T-helper 17 cell (primary cell): ENCODE data around the gene MCF2L. TPM values are rescaled to one million over a fixed set of nuclear protein-coding genes. Genes with fewer than 3 reads are reported as not detected.

Experiments used
- ATAC-seq: fragments of 150-1000 bp; cut with Tn5 transposase; 2 replicates; pipeline ENCODE4 v1.10.0; 2021; ENCODE audit warnings: mild to moderate bottlenecking, moderate library complexity
- DNase-seq, 3 donors: peaks; one replicate each; pipeline versions ENCODE4 v3.0.0 to v3.0.0-alpha.2; 2020 to 2021
- H3K9me3 ChIP-seq: one replicate; pipeline ENCODE4 v1.7.0; 2013; ENCODE audit warnings: low read length, mild to moderate bottlenecking; ENCODE audit not compliant: control insufficient read depth, poor library complexity, severe bottlenecking
- H3K27ac Mint-ChIP-seq: one replicate; pipeline ENCODE4 v1.8.0; 2022; ENCODE audit warnings: mild to moderate bottlenecking, moderate library complexity, mixed read lengths
- H3K27me3 Mint-ChIP-seq: one replicate; pipeline ENCODE4 v1.8.0; 2022; ENCODE audit warnings: mixed read lengths
- H3K36me3 Mint-ChIP-seq: one replicate; pipeline ENCODE4 v1.8.0; 2022; ENCODE audit warnings: low read depth, mixed read lengths
- H3K4me1 Mint-ChIP-seq: one replicate; pipeline ENCODE4 v1.8.0; 2022; ENCODE audit warnings: mild to moderate bottlenecking, mixed read lengths
- H3K4me3 Mint-ChIP-seq: one replicate; pipeline ENCODE4 v1.8.0; 2022; ENCODE audit warnings: mild to moderate bottlenecking, moderate library complexity, mixed read lengths
- total RNA-seq, 4 donors: library from RNA in 2 of 4; stranded (reverse) in 2 of 4; gene quantifications; one replicate each; pipeline ENCODE4 v1.2.3 and lab custom pipeline; 2022 to 2026

The MCF2L gene
- total RNA-seq, 2 donors from 2014 or later: 9.7 to 13.2 TPM

DNA sequence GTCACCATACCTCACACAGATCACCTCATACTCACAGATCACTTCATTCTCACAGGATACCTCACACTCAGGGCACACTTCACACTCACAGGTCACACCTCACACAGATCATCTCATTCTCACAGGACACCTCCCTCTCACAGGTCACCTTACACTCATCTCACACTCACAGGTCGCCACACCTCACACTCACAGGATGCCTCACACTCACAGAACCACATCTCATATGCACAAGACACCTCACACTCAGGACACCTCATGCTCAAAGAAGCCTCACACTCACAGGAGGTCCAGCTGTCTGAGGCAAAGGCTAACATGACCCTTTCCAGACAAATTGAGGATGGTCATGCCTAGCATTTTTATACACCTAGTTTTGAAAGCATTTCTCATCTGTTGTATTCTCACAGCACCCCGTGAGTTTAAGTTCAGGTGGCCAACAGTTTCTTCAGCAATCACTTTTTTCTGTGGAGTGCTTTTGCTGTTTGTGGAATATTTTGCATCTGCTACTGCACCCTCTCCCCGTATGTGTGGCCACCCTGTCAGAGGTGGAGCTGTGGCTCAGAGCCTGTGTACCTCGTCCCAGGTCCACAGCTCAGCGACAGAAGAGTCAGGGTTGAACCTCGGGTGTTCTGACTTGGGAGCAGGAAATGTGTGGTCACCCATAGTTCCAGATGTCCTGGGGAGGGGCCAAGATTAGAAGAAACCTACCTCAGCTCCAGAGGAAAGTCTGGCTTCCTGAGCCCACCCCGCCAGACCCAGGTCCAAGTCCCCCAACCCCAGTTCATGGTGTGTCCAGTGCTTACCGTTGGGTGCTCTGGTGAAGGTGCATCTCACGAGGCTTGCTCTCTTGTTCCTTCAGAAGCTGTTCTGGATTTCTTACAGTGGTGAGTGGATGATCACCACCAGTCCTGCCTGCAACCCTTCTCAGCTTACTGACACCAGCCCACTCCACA lies 144.2 kb downstream of the MCF2L start:
- peak; percentile 37 for ATAC-seq

GRCh38 chr13:113113846-113114271 lies 144.8 kb downstream of the MCF2L start:
- DNase-seq (no peak), ATAC-seq (no peak)
- H3K9me3 ChIP-seq: no peaks in the 10 kb centered on the region
- H3K27me3 Mint-ChIP-seq: peaks cover 5% of the 10 kb centered on the region
- H3K27ac Mint-ChIP-seq: no peak overlapping the region
- no peaks in the 10 kb centered on the region for H3K4me1 Mint-ChIP-seq
- no peak overlapping the region for H3K4me3 Mint-ChIP-seq
- H3K36me3 Mint-ChIP-seq: no peaks in the 10 kb centered on the region

More for the DNA sequence above, 144.2 kb downstream of the MCF2L start:
- Mint-ChIP-seq H3K36me3 (no peaks in the 10 kb centered on the region), H3K4me3 (no peak overlapping the region), H3K27me3 (peaks cover 5% of the 10 kb centered on the region), H3K4me1 (no peaks in the 10 kb centered on the region), H3K27ac (no peak overlapping the region)
- no peak for DNase-seq
- no peaks in the 10 kb centered on the region for H3K9me3 ChIP-seq

GRCh38 chr13:113114511-113115362 lies 145.7 kb downstream of the MCF2L start:
- peaks cover 7% of the 10 kb centered on the region for H3K27me3 Mint-ChIP-seq
- ATAC-seq (no peak), DNase-seq (no peak)
- H3K9me3 ChIP-seq: no peaks in the 10 kb centered on the region
- no peaks in the 10 kb centered on the region for H3K36me3 Mint-ChIP-seq
- H3K4me1 Mint-ChIP-seq: no peaks in the 10 kb centered on the region
- no peak overlapping the region for H3K27ac Mint-ChIP-seq
- H3K4me3 Mint-ChIP-seq: no peak overlapping the region

- H3K4me1 Mint-ChIP-seq: no peaks in the 10 kb centered on the region
- peaks cover 12% of the 10 kb centered on the region for H3K27me3 Mint-ChIP-seq
- no peaks in the 10 kb centered on the region for H3K36me3 Mint-ChIP-seq
- DNase-seq (no peak), ATAC-seq (no peak)
- H3K9me3 ChIP-seq: no peaks in the 10 kb centered on the region
- no peak overlapping the region for H3K27ac Mint-ChIP-seq
- no peak overlapping the region for H3K4me3 Mint-ChIP-seq
These were observed 146.6 kb downstream of the MCF2L start for GRCh38 chr13:113115363-113116205.

- Mint-ChIP-seq H3K4me3 (no peak overlapping the region), H3K27me3 (peaks cover 18% of the 10 kb centered on the region), H3K36me3 (no peaks in the 10 kb centered on the region), H3K27ac (no peak overlapping the region), H3K4me1 (no peaks in the 10 kb centered on the region)
- H3K9me3 ChIP-seq: no peaks in the 10 kb centered on the region
- DNase-seq: no peak
- no peak for ATAC-seq
These were observed 147.3 kb downstream of the MCF2L start for GRCh38 chr13:113116206-113116800.

DNA sequence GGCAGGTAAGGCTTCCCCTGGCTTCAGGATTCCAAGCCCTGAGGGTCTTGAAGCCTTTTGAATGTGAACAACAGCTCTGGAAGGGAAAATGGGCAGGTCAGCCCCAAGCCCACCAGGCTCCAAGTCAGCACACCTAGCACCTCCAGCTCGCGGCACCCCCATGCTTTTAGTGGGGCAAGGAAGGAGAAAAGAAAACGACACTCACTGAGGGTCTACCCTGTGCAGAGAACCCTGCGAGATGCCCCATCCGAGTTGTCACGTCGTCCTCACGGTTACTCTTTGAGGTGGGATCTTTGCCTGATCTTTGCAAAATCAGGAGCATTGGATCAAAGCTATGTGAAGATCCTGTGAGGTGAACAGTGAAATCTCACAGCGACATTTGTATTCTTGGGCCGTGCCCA lies 147.9 kb downstream of the MCF2L start:
- no peak for ATAC-seq
- Mint-ChIP-seq H3K36me3 (no peaks in the 10 kb centered on the region), H3K4me3 (no peak overlapping the region), H3K27ac (no peak overlapping the region), H3K27me3 (peaks cover 23% of the 10 kb centered on the region), H3K4me1 (no peaks in the 10 kb centered on the region)
- H3K9me3 ChIP-seq: no peaks in the 10 kb centered on the region
- no peak for DNase-seq

DNA sequence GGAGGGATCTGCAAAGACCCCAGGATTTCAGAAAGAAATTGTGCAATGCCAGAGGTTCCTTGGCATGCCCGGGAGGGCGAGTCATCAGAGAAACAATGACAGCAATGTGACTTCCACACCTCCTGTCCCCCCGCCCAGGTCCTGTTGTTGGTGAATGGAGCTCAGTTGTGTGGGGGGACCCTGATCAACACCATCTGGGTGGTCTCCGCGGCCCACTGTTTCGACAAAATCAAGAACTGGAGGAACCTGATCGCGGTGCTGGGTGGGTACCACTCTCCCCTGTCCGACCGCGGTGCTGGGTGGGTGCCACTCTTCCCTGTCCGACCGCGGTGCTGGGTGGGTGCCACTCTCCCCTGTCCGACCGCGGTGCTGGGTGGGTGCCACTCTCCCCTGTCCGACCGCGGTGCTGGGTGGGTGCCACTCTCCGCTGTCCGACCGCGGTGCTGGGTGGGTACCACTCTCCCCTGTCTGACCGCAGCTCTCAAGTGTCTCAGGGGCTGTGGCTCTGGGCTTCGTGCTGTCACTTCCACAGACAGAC lies 148.4 kb downstream of the MCF2L start:
- Mint-ChIP-seq H3K4me3 (no peak overlapping the region), H3K36me3 (no peaks in the 10 kb centered on the region), H3K4me1 (no peaks in the 10 kb centered on the region), H3K27ac (no peak overlapping the region), H3K27me3 (peaks cover 23% of the 10 kb centered on the region)
- no peaks in the 10 kb centered on the region for H3K9me3 ChIP-seq
- DNase-seq (no peak), ATAC-seq (no peak)

DNA sequence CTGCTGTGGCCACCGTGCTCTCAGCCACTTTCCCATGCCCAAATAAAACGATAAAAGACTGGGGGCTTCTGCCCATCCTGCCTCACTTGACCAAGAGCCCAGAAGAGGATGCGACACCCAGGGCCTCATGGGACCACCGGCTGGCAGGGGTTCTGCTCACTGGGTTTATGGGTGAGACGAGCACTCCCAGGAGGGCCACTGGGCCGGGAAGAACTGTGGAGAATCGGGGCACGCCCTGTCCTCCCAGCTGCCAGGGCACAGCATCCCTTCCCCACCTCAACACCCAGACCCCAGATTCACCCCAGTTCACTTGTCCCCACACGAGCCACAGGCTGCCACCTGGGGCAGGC lies 148.9 kb downstream of the MCF2L start:
- H3K36me3 Mint-ChIP-seq: no peaks in the 10 kb centered on the region
- no peak overlapping the region for H3K4me3 Mint-ChIP-seq
- H3K27ac Mint-ChIP-seq: no peak overlapping the region

DNA sequence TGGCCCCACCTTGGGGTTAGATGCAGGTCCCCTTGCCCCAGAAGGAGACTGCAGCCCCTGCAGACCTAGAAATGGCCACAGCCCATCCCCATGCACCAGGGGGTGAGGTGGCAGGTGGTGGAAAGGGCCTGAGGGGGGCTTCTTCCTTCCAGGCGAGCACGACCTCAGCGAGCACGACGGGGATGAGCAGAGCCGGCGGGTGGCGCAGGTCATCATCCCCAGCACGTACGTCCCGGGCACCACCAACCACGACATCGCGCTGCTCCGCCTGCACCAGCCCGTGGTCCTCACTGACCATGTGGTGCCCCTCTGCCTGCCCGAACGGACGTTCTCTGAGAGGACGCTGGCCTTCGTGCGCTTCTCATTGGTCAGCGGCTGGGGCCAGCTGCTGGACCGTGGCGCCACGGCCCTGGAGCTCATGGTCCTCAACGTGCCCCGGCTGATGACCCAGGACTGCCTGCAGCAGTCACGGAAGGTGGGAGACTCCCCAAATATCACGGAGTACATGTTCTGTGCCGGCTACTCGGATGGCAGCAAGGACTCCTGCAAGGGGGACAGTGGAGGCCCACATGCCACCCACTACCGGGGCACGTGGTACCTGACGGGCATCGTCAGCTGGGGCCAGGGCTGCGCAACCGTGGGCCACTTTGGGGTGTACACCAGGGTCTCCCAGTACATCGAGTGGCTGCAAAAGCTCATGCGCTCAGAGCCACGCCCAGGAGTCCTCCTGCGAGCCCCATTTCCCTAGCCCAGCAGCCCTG lies 149.4 kb downstream of the MCF2L start:
- no peak overlapping the region for H3K27ac Mint-ChIP-seq
- peaks cover 30% of the 10 kb centered on the region for H3K27me3 Mint-ChIP-seq
- no peak for DNase-seq
- no peak overlapping the region for H3K4me3 Mint-ChIP-seq
- H3K4me1 Mint-ChIP-seq: no peaks in the 10 kb centered on the region
- H3K9me3 ChIP-seq: no peaks in the 10 kb centered on the region
- no peak for ATAC-seq
- peaks cover 2% of the 10 kb centered on the region for H3K36me3 Mint-ChIP-seq

More for the DNA sequence above, 148.9 kb downstream of the MCF2L start:
- no peak for ATAC-seq
- H3K9me3 ChIP-seq: no peaks in the 10 kb centered on the region
- no peak for DNase-seq
- H3K27me3 Mint-ChIP-seq: peaks cover 28% of the 10 kb centered on the region
- no peaks in the 10 kb centered on the region for H3K4me1 Mint-ChIP-seq

DNA sequence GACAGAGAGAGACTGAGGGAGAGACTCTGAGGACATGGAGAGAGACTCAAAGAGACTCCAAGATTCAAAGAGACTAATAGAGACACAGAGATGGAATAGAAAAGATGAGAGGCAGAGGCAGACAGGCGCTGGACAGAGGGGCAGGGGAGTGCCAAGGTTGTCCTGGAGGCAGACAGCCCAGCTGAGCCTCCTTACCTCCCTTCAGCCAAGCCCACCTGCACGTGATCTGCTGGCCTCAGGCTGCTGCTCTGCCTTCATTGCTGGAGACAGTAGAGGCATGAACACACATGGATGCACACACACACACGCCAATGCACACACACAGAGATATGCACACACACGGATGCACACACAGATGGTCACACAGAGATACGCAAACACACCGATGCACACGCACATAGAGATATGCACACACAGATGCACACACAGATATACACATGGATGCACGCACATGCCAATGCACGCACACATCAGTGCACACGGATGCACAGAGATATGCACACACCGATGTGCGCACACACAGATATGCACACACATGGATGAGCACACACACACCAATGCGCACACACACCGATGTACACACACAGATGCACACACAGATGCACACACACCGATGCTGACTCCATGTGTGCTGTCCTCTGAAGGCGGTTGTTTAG lies 150.3 kb downstream of the MCF2L start:
- no peaks in the 10 kb centered on the region for H3K4me1 Mint-ChIP-seq
- H3K27me3 Mint-ChIP-seq: peaks cover 30% of the 10 kb centered on the region
- H3K9me3 ChIP-seq: no peaks in the 10 kb centered on the region
- DNase-seq (no peak), ATAC-seq (no peak)
- H3K36me3 Mint-ChIP-seq: peaks cover 2% of the 10 kb centered on the region
- no peak overlapping the region for H3K4me3 Mint-ChIP-seq
- H3K27ac Mint-ChIP-seq: no peak overlapping the region

DNA sequence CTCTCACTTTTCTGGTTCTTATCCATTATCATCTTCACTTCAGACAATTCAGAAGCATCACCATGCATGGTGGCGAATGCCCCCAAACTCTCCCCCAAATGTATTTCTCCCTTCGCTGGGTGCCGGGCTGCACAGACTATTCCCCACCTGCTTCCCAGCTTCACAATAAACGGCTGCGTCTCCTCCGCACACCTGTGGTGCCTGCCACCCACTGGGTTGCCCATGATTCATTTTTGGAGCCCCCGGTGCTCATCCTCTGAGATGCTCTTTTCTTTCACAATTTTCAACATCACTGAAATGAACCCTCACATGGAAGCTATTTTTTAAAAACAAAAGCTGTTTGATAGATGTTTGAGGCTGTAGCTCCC lies 150.8 kb downstream of the MCF2L start:
- Mint-ChIP-seq H3K4me3 (no peak overlapping the region), H3K27ac (no peak overlapping the region), H3K27me3 (peaks cover 30% of the 10 kb centered on the region), H3K4me1 (no peaks in the 10 kb centered on the region), H3K36me3 (peaks cover 2% of the 10 kb centered on the region)
- DNase-seq: no peak
- no peaks in the 10 kb centered on the region for H3K9me3 ChIP-seq
- no peak for ATAC-seq
